Mammary epithelial cell (primary cell): ENCODE data around the gene ITFG2.

Experiments
- CTCF ChIP-seq, 2 donors: IDR thresholded peaks in 1 of 2; conservative IDR thresholded peaks in 1 of 2; 2 replicates each; pipeline ENCODE4 v1.5.1; 2011 to 2012; ENCODE audit warnings: inconsistent platforms in 2 of 2, low read length in 2 of 2, mild to moderate bottlenecking in 2 of 2, control low read depth in 1 of 2, low read depth in 1 of 2; ENCODE audit not compliant: insufficient read depth in 1 of 2; ENCODE audit errors: extremely low read depth in 1 of 2
- EZH2 ChIP-seq: IDR thresholded peaks from 2 replicates; pipeline ENCODE4 v1.6.1; 2012; ENCODE audit warnings: low read length, inconsistent platforms, borderline replicate concordance

- TF ChIP-seq EZH2 (no peak), CTCF (conservative IDR thresholded peaks at IDR 0.05 in 1 of 2, IDR thresholded peaks at IDR 0.05 in 1 of 2; ENCODE audit: extremely low read depth in 1 of 2, insufficient read depth in 1 of 2, low read depth in 1 of 2, low read length in 2 of 2) (no peak)
Measured at GRCh38 chr12:2835691-2836403, 23.4 kb downstream of the ITFG2 start.
